Activated CD8-positive, alpha-beta memory T cell treated with anti-CD3 and anti-CD28 coated beads, Interleukin-2, amount 10 ng/mL, durations not matched to agents 7 days and 5 days (primary cell): ENCODE results near the gene TCF4. TPM values are rescaled to one million over a fixed set of nuclear protein-coding genes. Genes with fewer than 3 reads are reported as not detected.

ENCODE experiments used
- ATAC-seq: fragments of 150-1000 bp; cut with Tn5 transposase; one replicate; pipeline ENCODE4 v1.10.0; 2021; ENCODE audit warnings: moderate library complexity
- CTCF ChIA-PET: fragments of 350-600 bp; sonication (Branson Sonifier 250); formaldehyde crosslinking; loops from one replicate; lab custom pipeline; 2021; ENCODE audit warnings: antibody characterized with exemption; lab: Charles Lee
- DNase-seq: peaks from one replicate; pipeline ENCODE4 v3.0.0-alpha.2; 2020
- H3K27ac Mint-ChIP-seq: one replicate; pipeline ENCODE4 v1.8.0; 2021; ENCODE audit warnings: mild to moderate bottlenecking, mixed read lengths
- H3K27me3 Mint-ChIP-seq: one replicate; pipeline ENCODE4 v1.8.0; 2021; ENCODE audit warnings: mixed read lengths
- H3K36me3 Mint-ChIP-seq: one replicate; pipeline ENCODE4 v1.8.0; 2021; ENCODE audit warnings: mild to moderate bottlenecking, mixed read lengths
- H3K4me1 Mint-ChIP-seq: one replicate; pipeline ENCODE4 v1.8.0; 2021; ENCODE audit warnings: mixed read lengths
- H3K4me3 Mint-ChIP-seq: one replicate; pipeline ENCODE4 v1.8.0; 2021; ENCODE audit warnings: mild to moderate bottlenecking, moderate library complexity, mixed read lengths
- H3K9me3 Mint-ChIP-seq: one replicate; pipeline ENCODE4 v1.8.0; 2022; ENCODE audit warnings: low read depth, mixed read lengths
- total RNA-seq, 2 experiments: library from RNA; stranded (reverse); gene quantifications; one replicate each; pipeline ENCODE4 v1.2.3, GENCODE V29; 2021

TCF4 gene
- total RNA-seq, 2 experiments from 2014 or later = 1.2 to 2.0 TPM

- H3K9me3 Mint-ChIP-seq = no peaks in the 10 kb centered on the region
- ATAC-seq = no peak
- H3K36me3 Mint-ChIP-seq = no peaks in the 10 kb centered on the region
Observed at GRCh38 chr18:55404136-55404830, 183.7 kb downstream of the TCF4 start.

GRCh38 chr18:55403421-55403949 lies 184.5 kb downstream of the TCF4 start:
- CTCF ChIA-PET = no interaction called here
- Mint-ChIP-seq H3K4me1 (no peaks in the 10 kb centered on the region), H3K9me3 (no peaks in the 10 kb centered on the region), H3K27ac (no peak overlapping the region), H3K27me3 (no peaks in the 10 kb centered on the region), H3K4me3 (no peak overlapping the region), H3K36me3 (no peaks in the 10 kb centered on the region)
- DNase-seq = no peak
- no peak for ATAC-seq

More at GRCh38 chr18:55404136-55404830, 183.7 kb downstream of the TCF4 start:
- Mint-ChIP-seq H3K4me1 (no peaks in the 10 kb centered on the region), H3K27ac (no peak overlapping the region), H3K27me3 (no peaks in the 10 kb centered on the region), H3K4me3 (no peak overlapping the region)
- no peak for DNase-seq
- CTCF ChIA-PET = no interaction called here

GRCh38 chr18:55402731-55403405 lies 185.1 kb downstream of the TCF4 start:
- no peak overlapping the region for H3K27ac Mint-ChIP-seq
- no peaks in the 10 kb centered on the region for H3K9me3 Mint-ChIP-seq
- H3K4me1 Mint-ChIP-seq = no peaks in the 10 kb centered on the region
- CTCF ChIA-PET = no interaction called here
- no peaks in the 10 kb centered on the region for H3K27me3 Mint-ChIP-seq
- H3K36me3 Mint-ChIP-seq = no peaks in the 10 kb centered on the region
- H3K4me3 Mint-ChIP-seq = no peak overlapping the region
- no peak for DNase-seq
- ATAC-seq = no peak

GRCh38 chr18:55401638-55402191 lies 186.3 kb downstream of the TCF4 start:
- Mint-ChIP-seq H3K27me3 (no peaks in the 10 kb centered on the region), H3K4me1 (no peaks in the 10 kb centered on the region), H3K27ac (no peak overlapping the region), H3K9me3 (no peaks in the 10 kb centered on the region), H3K36me3 (no peaks in the 10 kb centered on the region), H3K4me3 (no peak overlapping the region)
- DNase-seq (no peak), ATAC-seq (no peak)
- CTCF ChIA-PET = no interaction called here

GRCh38 chr18:55400590-55401541 lies 187.1 kb downstream of the TCF4 start:
- no peaks in the 10 kb centered on the region for H3K36me3 Mint-ChIP-seq
- H3K9me3 Mint-ChIP-seq = no peaks in the 10 kb centered on the region
- ATAC-seq (no peak), DNase-seq (no peak)
- no peak overlapping the region for H3K4me3 Mint-ChIP-seq
- no peaks in the 10 kb centered on the region for H3K4me1 Mint-ChIP-seq
- CTCF ChIA-PET = no interaction called here
- no peaks in the 10 kb centered on the region for H3K27me3 Mint-ChIP-seq
- no peak overlapping the region for H3K27ac Mint-ChIP-seq

GRCh38 chr18:55400081-55400480 lies 187.9 kb downstream of the TCF4 start:
- H3K36me3 Mint-ChIP-seq = no peaks in the 10 kb centered on the region
- H3K4me3 Mint-ChIP-seq = no peak overlapping the region

GRCh38 chr18:55398858-55399257 lies 189.1 kb downstream of the TCF4 start:
- no peak for ATAC-seq
- no peak overlapping the region for H3K27ac Mint-ChIP-seq
- H3K4me3 Mint-ChIP-seq = no peak overlapping the region

More at GRCh38 chr18:55400081-55400480, 187.9 kb downstream of the TCF4 start:
- H3K27ac Mint-ChIP-seq = no peak overlapping the region
- ATAC-seq = no peak
- no peaks in the 10 kb centered on the region for H3K27me3 Mint-ChIP-seq
- H3K9me3 Mint-ChIP-seq = no peaks in the 10 kb centered on the region
- no peaks in the 10 kb centered on the region for H3K4me1 Mint-ChIP-seq
- CTCF ChIA-PET = no interaction called here
- no peak for DNase-seq

GRCh38 chr18:55396979-55397378 lies 191.0 kb downstream of the TCF4 start:
- CTCF ChIA-PET = no interaction called here
- Mint-ChIP-seq H3K4me1 (no peaks in the 10 kb centered on the region), H3K36me3 (no peaks in the 10 kb centered on the region), H3K27ac (no peak overlapping the region), H3K4me3 (no peak overlapping the region), H3K9me3 (no peaks in the 10 kb centered on the region), H3K27me3 (no peaks in the 10 kb centered on the region)
- no peak for DNase-seq
- no peak for ATAC-seq

More at GRCh38 chr18:55398858-55399257, 189.1 kb downstream of the TCF4 start:
- no peaks in the 10 kb centered on the region for H3K4me1 Mint-ChIP-seq
- no peak for DNase-seq
- no peaks in the 10 kb centered on the region for H3K36me3 Mint-ChIP-seq
- no peaks in the 10 kb centered on the region for H3K9me3 Mint-ChIP-seq
- CTCF ChIA-PET = no interaction called here
- no peaks in the 10 kb centered on the region for H3K27me3 Mint-ChIP-seq

- H3K27ac Mint-ChIP-seq = no peak overlapping the region
- no peaks in the 10 kb centered on the region for H3K27me3 Mint-ChIP-seq
- DNase-seq (no peak), ATAC-seq (no peak)
- no peak overlapping the region for H3K4me3 Mint-ChIP-seq
- CTCF ChIA-PET = no interaction called here
- H3K4me1 Mint-ChIP-seq = no peaks in the 10 kb centered on the region
- H3K36me3 Mint-ChIP-seq = no peaks in the 10 kb centered on the region
- no peaks in the 10 kb centered on the region for H3K9me3 Mint-ChIP-seq
Observed at GRCh38 chr18:55396267-55396905, 191.6 kb downstream of the TCF4 start.

GRCh38 chr18:55395799-55396198 lies 192.2 kb downstream of the TCF4 start:
- H3K27ac Mint-ChIP-seq = no peak overlapping the region
- no peaks in the 10 kb centered on the region for H3K36me3 Mint-ChIP-seq
- CTCF ChIA-PET = no interaction called here
- DNase-seq (no peak), ATAC-seq (no peak)
- H3K4me3 Mint-ChIP-seq = no peak overlapping the region
- no peaks in the 10 kb centered on the region for H3K27me3 Mint-ChIP-seq
- H3K9me3 Mint-ChIP-seq = no peaks in the 10 kb centered on the region
- H3K4me1 Mint-ChIP-seq = no peaks in the 10 kb centered on the region

- H3K4me1 Mint-ChIP-seq = no peaks in the 10 kb centered on the region
- no peaks in the 10 kb centered on the region for H3K36me3 Mint-ChIP-seq
- ATAC-seq = no peak
- H3K9me3 Mint-ChIP-seq = no peaks in the 10 kb centered on the region
- CTCF ChIA-PET = no interaction called here
- no peak overlapping the region for H3K27ac Mint-ChIP-seq
- DNase-seq = no peak
- H3K27me3 Mint-ChIP-seq = no peaks in the 10 kb centered on the region
- no peak overlapping the region for H3K4me3 Mint-ChIP-seq
Observed at GRCh38 chr18:55390898-55391297, 197.1 kb downstream of the TCF4 start.

GRCh38 chr18:55387139-55387984 lies 200.6 kb downstream of the TCF4 start:
- Mint-ChIP-seq H3K27ac (no peak overlapping the region), H3K4me3 (no peak overlapping the region), H3K36me3 (no peaks in the 10 kb centered on the region), H3K27me3 (no peaks in the 10 kb centered on the region), H3K4me1 (no peaks in the 10 kb centered on the region), H3K9me3 (no peaks in the 10 kb centered on the region)
- ATAC-seq (no peak), DNase-seq (no peak)
- CTCF ChIA-PET = no interaction called here
